ENCODE results near the gene DPEP2NB.
"Not testable (repeated sequence)": the region's sequence is repeated elsewhere in the genome, so short reads cannot be mapped to it uniquely, and the experiment has no call there.

Gene DPEP2NB

GRCh38 chr16:68009872-68010271, 5.8 kb downstream of the DPEP2NB start:
- not testable (repeated sequence) for DNase-seq

- DNase-seq, result no peak
Observed at GRCh38 chr16:68009157-68009735, 6.5 kb downstream of the DPEP2NB start.

GRCh38 chr16:68005786-68006286, 9.9 kb downstream of the DPEP2NB start:
- no peak for DNase-seq

GRCh38 chr16:68005211-68005610, 10.5 kb downstream of the DPEP2NB start:
- no peak for DNase-seq

GRCh38 chr16:68003031-68003430, 12.7 kb downstream of the DPEP2NB start:
- DNase-seq, result no peak

GRCh38 chr16:68000450-68000849, 15.3 kb downstream of the DPEP2NB start:
- DNase-seq, result no peak

GRCh38 chr16:67999985-68000384, 15.7 kb downstream of the DPEP2NB start:
- no peak for DNase-seq

GRCh38 chr16:67998779-67999688, 16.7 kb downstream of the DPEP2NB start, which contains the start of gene DPEP2:
TSS of gene DPEP2 (minus strand) at chr16:67999484. CDS start at chr16:67993212, 6,272 bp downstream.
- DNase-seq, result peak; percentile 25

- not testable (repeated sequence) for DNase-seq
Observed at GRCh38 chr16:67998231-67998778, 17.4 kb downstream of the DPEP2NB start.

- DNase-seq, result no peak
Observed at GRCh38 chr16:67996666-67997065, 19.0 kb downstream of the DPEP2NB start.

GRCh38 chr16:67995423-67995822, 20.3 kb downstream of the DPEP2NB start:
- DNase-seq, result no peak

- DNase-seq, result not testable (repeated sequence)
Observed at GRCh38 chr16:67994040-67994408, 21.7 kb downstream of the DPEP2NB start.

- DNase-seq, result peak; percentile 74
Observed at GRCh38 chr16:67993207-67994039, 22.3 kb downstream of the DPEP2NB start.

- no peak for DNase-seq
Observed at GRCh38 chr16:67992661-67993206, 23.0 kb downstream of the DPEP2NB start.

- DNase-seq, result no peak
Observed at GRCh38 chr16:67990018-67990386, 25.7 kb downstream of the DPEP2NB start.

- no peak for DNase-seq
Observed at GRCh38 chr16:67989322-67990017, 26.2 kb downstream of the DPEP2NB start.

GRCh38 chr16:67988675-67989074, 27.0 kb downstream of the DPEP2NB start:
- no peak for DNase-seq

GRCh38 chr16:67987460-67988160, 28.1 kb downstream of the DPEP2NB start:
- DNase-seq, result no peak

- no peak for DNase-seq
Observed at GRCh38 chr16:67986949-67987348, 28.8 kb downstream of the DPEP2NB start.

- no peak for DNase-seq
Observed at GRCh38 chr16:67982011-67982696, 33.6 kb downstream of the DPEP2NB start.
